ENCODE results near the gene GNG12. TPM values are rescaled to one million over a fixed set of nuclear protein-coding genes. Genes with fewer than 3 reads are reported as not detected.

Gene GNG12
- total and polyA plus RNA-seq, 9 of the 15 experiments (the other 6 are each of a cell fraction or from before 2014, with no cell fraction given): 2.6 to 6.0 (median 4.1) TPM

GRCh38 chr1:67662884-67663283 is 170.4 kb downstream of the GNG12 start:
- Histone ChIP-seq H3K9me3 (replicated peaks; ENCODE audit: control insufficient read depth, insufficient read depth, low read depth, low read length) (no peaks in the 10 kb centered on the region), H3K4me3 (no peak overlapping the region), H3K79me2 (ENCODE audit: control insufficient read depth, insufficient read depth, low read length) (no peaks in the 10 kb centered on the region), H2AFZ (ENCODE audit: low read depth, low read length) (peak overlapping the region; percentile 5), H3K9me1 (ENCODE audit: control insufficient read depth, insufficient read depth, low read length) (no peaks in the 10 kb centered on the region), H4K20me1 (replicated peaks; ENCODE audit: control insufficient read depth, insufficient read depth, low read length) (no peaks in the 10 kb centered on the region), H3K27ac (ENCODE audit: extremely low read depth, low read depth, low read length) (no peak overlapping the region), H3K27me3 (ENCODE audit: control insufficient read depth in 2 of 2, insufficient read depth in 2 of 2, low read length in 2 of 2) (no peaks in the 10 kb centered on the region), H3K36me3 (ENCODE audit: control insufficient read depth, insufficient read depth, low read length) (no peaks in the 10 kb centered on the region), H3K4me2 (ENCODE audit: insufficient read depth, low read length) (no peak overlapping the region), H3K4me1 (replicated peaks in 1 of 2; ENCODE audit: control insufficient read depth in 2 of 2, insufficient read depth in 2 of 2, low read length in 2 of 2) (peaks cover 0 to 4% of the 10 kb centered on the region in 2 experiments; a peak in 2 of 5 replicates), H3K9ac (ENCODE audit: insufficient read depth in 1 of 2, low read depth in 2 of 2, low read length in 2 of 2) (no peak overlapping the region)
- no TSS peak for BruUV-seq (replicated peaks)
- intact Hi-C loops (cut with micrococcal nuclease) (no loop called here), in situ Hi-C loops (cut with MboI) (no loop called here)
- no peak for ATAC-seq
- TF ChIP-seq STAG1 (CRISPR knock-in tag; IDR thresholded peaks at IDR 0.05; ENCODE audit: borderline replicate concordance) (no peak), ATF3 (IDR thresholded peaks at IDR 0.05) (peak; percentile 38), ATF3 (CRISPR knock-in tag; conservative IDR thresholded peaks at IDR 0.05) (no peak), MCM3 (IDR thresholded peaks at IDR 0.05) (no peak), SOX6 (IDR thresholded peaks at IDR 0.05) (peak; percentile 78), ZSCAN29 (IDR thresholded peaks at IDR 0.05) (no peak), ZNF830 (CRISPR knock-in tag; IDR thresholded peaks at IDR 0.05) (no peak), KAT7 (CRISPR knock-in tag; IDR thresholded peaks at IDR 0.05; ENCODE audit: borderline replicate concordance) (no peak), IRF2 (CRISPR knock-in tag; IDR thresholded peaks at IDR 0.05) (no peak)
- TF ChIP-seq, protein P1, sequence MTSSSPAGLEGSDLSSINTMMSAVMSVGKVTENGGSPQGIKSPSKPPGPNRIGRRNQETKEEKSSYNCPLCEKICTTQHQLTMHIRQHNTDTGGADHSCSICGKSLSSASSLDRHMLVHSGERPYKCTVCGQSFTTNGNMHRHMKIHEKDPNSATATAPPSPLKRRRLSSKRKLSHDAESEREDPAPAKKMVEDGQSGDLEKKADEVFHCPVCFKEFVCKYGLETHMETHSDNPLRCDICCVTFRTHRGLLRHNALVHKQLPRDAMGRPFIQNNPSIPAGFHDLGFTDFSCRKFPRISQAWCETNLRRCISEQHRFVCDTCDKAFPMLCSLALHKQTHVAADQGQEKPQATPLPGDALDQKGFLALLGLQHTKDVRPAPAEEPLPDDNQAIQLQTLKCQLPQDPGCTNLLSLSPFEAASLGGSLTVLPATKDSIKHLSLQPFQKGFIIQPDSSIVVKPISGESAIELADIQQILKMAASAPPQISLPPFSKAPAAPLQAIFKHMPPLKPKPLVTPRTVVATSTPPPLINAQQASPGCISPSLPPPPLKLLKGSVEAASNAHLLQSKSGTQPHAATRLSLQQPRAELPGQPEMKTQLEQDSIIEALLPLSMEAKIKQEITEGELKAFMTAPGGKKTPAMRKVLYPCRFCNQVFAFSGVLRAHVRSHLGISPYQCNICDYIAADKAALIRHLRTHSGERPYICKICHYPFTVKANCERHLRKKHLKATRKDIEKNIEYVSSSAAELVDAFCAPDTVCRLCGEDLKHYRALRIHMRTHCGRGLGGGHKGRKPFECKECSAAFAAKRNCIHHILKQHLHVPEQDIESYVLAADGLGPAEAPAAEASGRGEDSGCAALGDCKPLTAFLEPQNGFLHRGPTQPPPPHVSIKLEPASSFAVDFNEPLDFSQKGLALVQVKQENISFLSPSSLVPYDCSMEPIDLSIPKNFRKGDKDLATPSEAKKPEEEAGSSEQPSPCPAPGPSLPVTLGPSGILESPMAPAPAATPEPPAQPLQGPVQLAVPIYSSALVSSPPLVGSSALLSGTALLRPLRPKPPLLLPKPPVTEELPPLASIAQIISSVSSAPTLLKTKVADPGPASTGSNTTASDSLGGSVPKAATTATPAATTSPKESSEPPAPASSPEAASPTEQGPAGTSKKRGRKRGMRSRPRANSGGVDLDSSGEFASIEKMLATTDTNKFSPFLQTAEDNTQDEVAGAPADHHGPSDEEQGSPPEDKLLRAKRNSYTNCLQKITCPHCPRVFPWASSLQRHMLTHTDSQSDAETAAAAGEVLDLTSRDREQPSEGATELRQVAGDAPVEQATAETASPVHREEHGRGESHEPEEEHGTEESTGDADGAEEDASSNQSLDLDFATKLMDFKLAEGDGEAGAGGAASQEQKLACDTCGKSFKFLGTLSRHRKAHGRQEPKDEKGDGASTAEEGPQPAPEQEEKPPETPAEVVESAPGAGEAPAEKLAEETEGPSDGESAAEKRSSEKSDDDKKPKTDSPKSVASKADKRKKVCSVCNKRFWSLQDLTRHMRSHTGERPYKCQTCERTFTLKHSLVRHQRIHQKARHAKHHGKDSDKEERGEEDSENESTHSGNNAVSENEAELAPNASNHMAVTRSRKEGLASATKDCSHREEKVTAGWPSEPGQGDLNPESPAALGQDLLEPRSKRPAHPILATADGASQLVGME (CRISPR knock-in tag; IDR thresholded peaks at IDR 0.05): no peak
- ChIA-PET CTCF (ENCODE audit: low intra/inter-chr PET ratio) (no interaction called here), POLR2A (interaction anchor here (0.7 to 0.8 kb wide), 2 partner anchors 20 to 22 kb away, joined by 3 to 4 read pairs; partner anchors contain the start of gene GADD45A)
- no peak for FAIRE-seq
- DNase-seq (ENCODE audit: extremely low read depth in 1 of 4, low spot score in 3 of 4): no peak
- 9% methylated on average over 6 of the region's 6 CpGs for WGBS (ENCODE audit: insufficient coverage, low coverage, missing lambda C conversion rate)

Data from K562 (cell line).